Heart left ventricle (tissue), 13 donors: Measurements from ENCODE around the gene MPHOSPH6.

ENCODE experiments used
- CTCF ChIP-seq, 12 donors: fragments of 200-600 bp; sonication (generic) in 4 of 12; IDR thresholded peaks; one replicate each; pipeline versions ENCODE4 v1.5.0 to v1.8.0; 2018 to 2022; ENCODE audit warnings: antibody characterized with exemption in 12 of 12, mild to moderate bottlenecking in 5 of 12
- POLR2A ChIP-seq, 2 donors: fragments of 450-650 bp; IDR thresholded peaks; one replicate each; pipeline ENCODE4 v1.6.1; 2017; ENCODE audit warnings: antibody characterized with exemption in 2 of 2, mild to moderate bottlenecking in 2 of 2, moderate library complexity in 2 of 2
- donor health status: ischemic (EF 13 %, LVEDD 7.1; RV severe dilation, severe dysfunction).
- donor health status: DM: no; HTN: yes; CAD: no.
- donor health status: DM: no; HTN: no; CAD: no.
- donor health status: ischemic (EF 25% LVEDD 6.9; RV normal size, moderate dysfunction).
- donor health status: ischemic (EF 25% LVEDD 5.7; RV mildly dilated, moderate dysfunction).
- donor health status: ischemic (EF 35%, LVEDD 5.7; RV mildly dilated, moderate dysfunction).
- donor health status: nonischemic (EF 11% LVEDD 7.7; RV severe dilation, severe dysfunction).
- donor health status: DM: yes; HTN: yes; CAD: no.
- donor health status: PGD.
- donor health status: ischemic (EF 29% LVEDD 5.4; RV normal size, mild dysfunction).
- donor health status: nonischemic (EF 23%, LVEDD 6.1; RV moderate dilation, normal function).

DNA sequence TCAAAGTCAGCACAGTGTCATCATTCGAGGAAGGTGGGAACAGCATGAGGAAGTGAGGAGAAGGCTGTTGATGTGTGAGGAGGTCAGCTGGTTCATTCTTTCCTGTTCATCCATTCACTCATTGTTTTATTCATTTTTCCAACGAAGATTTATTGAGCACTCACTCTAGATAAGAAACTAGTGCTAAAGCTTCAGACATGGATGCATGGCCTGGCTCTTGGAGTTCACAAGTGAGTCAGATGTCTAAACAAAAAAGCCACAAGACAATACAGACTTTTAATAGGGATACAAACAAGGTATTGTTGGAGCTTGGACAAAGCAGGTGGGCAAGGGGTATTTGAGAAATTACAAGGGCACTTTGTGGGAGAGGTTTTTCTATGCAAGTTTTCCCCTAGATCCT, 31.3 kb upstream of the MPHOSPH6 start:
- no peak for TF ChIP-seq CTCF (IDR thresholded peaks at IDR 0.05)
- no peak for TF ChIP-seq POLR2A (IDR thresholded peaks at IDR 0.05)
